ENCODE results near the gene SLC37A2. TPM values are rescaled to one million over a fixed set of nuclear protein-coding genes. Genes with fewer than 3 reads are reported as not detected.
A peak's percentile ranks its signal among the peaks of the same experiment; 100 is the strongest.

Gene SLC37A2
- total RNA-seq, 1 experiment from 2014 or later = not detected

GRCh38 chr11:125074511-125075241 lies 11.6 kb downstream of the SLC37A2 start:
- H3K27me3 ChIP-seq (replicated peaks; ENCODE audit: insufficient read depth, low read depth, low read length, poor library complexity) = no peaks in the 10 kb centered on the region
- DNase-seq (ENCODE audit: low spot score) = no peak
- no peak overlapping the region for H3K4me3 ChIP-seq (ENCODE audit: low read depth, low read length, poor library complexity, severe bottlenecking)
- H3K9me3 ChIP-seq (ENCODE audit: low read depth, low read length, poor library complexity, severe bottlenecking) = no peaks in the 10 kb centered on the region
- intact Hi-C loops (cut with micrococcal nuclease; ENCODE audit: unreplicated experiment) = no loop called here
- H3K27ac ChIP-seq (ENCODE audit: low read depth, low read length, poor library complexity, severe bottlenecking) = no peak overlapping the region
- TF ChIP-seq CTCF (conservative IDR thresholded peaks at IDR 0.05; ENCODE audit: low read depth, low read length) (no peak), EZH2 (IDR thresholded peaks at IDR 0.05; ENCODE audit: borderline replicate concordance, low read depth, low read length, poor library complexity, severe bottlenecking) (no peak)
- no peaks in the 10 kb centered on the region for H3K36me3 ChIP-seq (ENCODE audit: insufficient read depth, low read length, poor library complexity, severe bottlenecking)
- BruUV-seq (replicated peaks) = no TSS peak
- ChIA-PET POLR2A (ENCODE audit: low non-redundant PET) (no interaction called here), CTCF (no interaction called here)
- H3K4me1 ChIP-seq (ENCODE audit: insufficient read depth, low read length, poor library complexity, severe bottlenecking) = no peaks in the 10 kb centered on the region

DNA sequence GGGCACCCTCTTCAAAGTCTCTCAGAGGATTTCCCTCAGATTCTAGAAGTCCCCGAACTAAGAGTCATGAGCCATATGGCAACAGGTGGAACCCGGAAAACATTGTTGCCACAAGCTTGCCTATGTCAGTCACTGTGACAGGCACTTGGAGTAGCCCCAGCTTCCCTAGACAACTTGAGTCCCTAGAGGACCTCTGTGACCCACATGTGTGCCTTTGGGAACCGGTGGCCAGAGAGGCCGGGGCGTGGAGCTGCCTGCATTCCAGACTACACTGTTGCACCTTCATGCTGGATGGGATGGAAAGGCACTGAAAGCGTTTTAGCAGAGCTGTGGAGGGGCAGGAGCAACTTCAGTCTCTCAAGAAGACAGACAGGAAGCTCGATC lies 12.1 kb downstream of the SLC37A2 start:
- DNase-seq (ENCODE audit: low spot score) = no peak
- H3K9me3 ChIP-seq (ENCODE audit: low read depth, low read length, poor library complexity, severe bottlenecking) = no peaks in the 10 kb centered on the region
- H3K36me3 ChIP-seq (ENCODE audit: insufficient read depth, low read length, poor library complexity, severe bottlenecking) = no peaks in the 10 kb centered on the region
- intact Hi-C loops (cut with micrococcal nuclease; ENCODE audit: unreplicated experiment) = no loop called here
- no peak overlapping the region for H3K4me3 ChIP-seq (ENCODE audit: low read depth, low read length, poor library complexity, severe bottlenecking)
- CTCF ChIA-PET = no interaction called here
- no TSS peak for BruUV-seq (replicated peaks)
- no peaks in the 10 kb centered on the region for H3K4me1 ChIP-seq (ENCODE audit: insufficient read depth, low read length, poor library complexity, severe bottlenecking)
- H3K27me3 ChIP-seq (replicated peaks; ENCODE audit: insufficient read depth, low read depth, low read length, poor library complexity) = no peaks in the 10 kb centered on the region
- no peak overlapping the region for H3K27ac ChIP-seq (ENCODE audit: low read depth, low read length, poor library complexity, severe bottlenecking)
- TF ChIP-seq EZH2 (IDR thresholded peaks at IDR 0.05; ENCODE audit: borderline replicate concordance, low read depth, low read length, poor library complexity, severe bottlenecking) (no peak), CTCF (conservative IDR thresholded peaks at IDR 0.05; ENCODE audit: low read depth, low read length) (no peak)
- POLR2A ChIA-PET (ENCODE audit: low non-redundant PET) = no interaction called here

DNA sequence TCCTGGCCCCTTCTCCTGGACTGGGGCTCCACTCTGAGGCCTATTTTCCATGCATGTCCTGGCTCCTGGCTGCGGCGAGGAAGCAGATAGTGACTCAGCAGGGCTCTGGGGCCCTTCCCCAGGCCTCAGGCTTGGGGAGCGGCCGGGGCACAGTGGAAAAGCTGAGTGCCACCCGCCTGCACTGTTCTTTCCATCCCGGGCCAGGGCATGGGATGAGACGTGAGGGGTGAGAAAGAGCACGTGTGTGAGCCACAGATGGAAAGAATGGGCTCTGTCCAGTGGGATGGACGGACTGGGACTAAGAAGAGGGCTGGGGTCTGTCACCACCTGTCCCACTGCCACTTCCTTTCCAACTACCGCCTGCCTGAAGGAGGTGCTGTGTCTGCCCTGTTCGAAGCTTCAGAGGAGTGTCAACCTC lies 12.8 kb downstream of the SLC37A2 start:
- no peak overlapping the region for H3K4me3 ChIP-seq (ENCODE audit: low read depth, low read length, poor library complexity, severe bottlenecking)
- ChIA-PET POLR2A (ENCODE audit: low non-redundant PET) (no interaction called here), CTCF (no interaction called here)
- intact Hi-C loops (cut with micrococcal nuclease; ENCODE audit: unreplicated experiment) = no loop called here
- no peaks in the 10 kb centered on the region for H3K36me3 ChIP-seq (ENCODE audit: insufficient read depth, low read length, poor library complexity, severe bottlenecking)
- no peaks in the 10 kb centered on the region for H3K9me3 ChIP-seq (ENCODE audit: low read depth, low read length, poor library complexity, severe bottlenecking)
- no peaks in the 10 kb centered on the region for H3K4me1 ChIP-seq (ENCODE audit: insufficient read depth, low read length, poor library complexity, severe bottlenecking)
- H3K27me3 ChIP-seq (replicated peaks; ENCODE audit: insufficient read depth, low read depth, low read length, poor library complexity) = no peaks in the 10 kb centered on the region
- no peak for DNase-seq (ENCODE audit: low spot score)
- no peak overlapping the region for H3K27ac ChIP-seq (ENCODE audit: low read depth, low read length, poor library complexity, severe bottlenecking)
- 0 out of 2 replicates have a peak, but pooled peaks have one; percentile 15 for TF ChIP-seq CTCF (conservative IDR thresholded peaks at IDR 0.05; ENCODE audit: low read depth, low read length)
- no peak for TF ChIP-seq EZH2 (IDR thresholded peaks at IDR 0.05; ENCODE audit: borderline replicate concordance, low read depth, low read length, poor library complexity, severe bottlenecking)
- no TSS peak for BruUV-seq (replicated peaks)

All from A673 (cell line).